Nephron progenitor cell (in vitro differentiated cells): ENCODE measurements around the gene CPEB2.
"Not testable (repeated sequence)": the region's sequence is repeated elsewhere in the genome, so short reads cannot be mapped to it uniquely, and the experiment has no call there.

Experiments
- DNase-seq: peaks from one replicate; pipeline ENCODE4 v3.0.0; 2021
- H3K27ac Mint-ChIP-seq: 2 replicates; pipeline ENCODE4 v1.8.0; 2021; ENCODE audit warnings: mild to moderate bottlenecking, moderate library complexity, mixed read lengths
- H3K27me3 Mint-ChIP-seq: 2 replicates; pipeline ENCODE4 v1.8.0; 2021; ENCODE audit warnings: mild to moderate bottlenecking, low read depth, mixed read lengths; ENCODE audit not compliant: poor library complexity
- H3K36me3 Mint-ChIP-seq: 2 replicates; pipeline ENCODE4 v1.8.0; 2021; ENCODE audit warnings: low read depth, mixed read lengths
- H3K4me1 Mint-ChIP-seq: 2 replicates; pipeline ENCODE4 v1.8.0; 2021; ENCODE audit warnings: mixed read lengths
- H3K4me3 Mint-ChIP-seq: 2 replicates; pipeline ENCODE4 v1.8.0; 2021; ENCODE audit warnings: mild to moderate bottlenecking, moderate library complexity, mixed read lengths
- H3K9me3 Mint-ChIP-seq: 2 replicates; pipeline ENCODE4 v1.8.0; 2021; ENCODE audit warnings: mild to moderate bottlenecking, moderate library complexity, mixed read lengths
- CTCF ChIP-seq: fragments of 200-600 bp; sonication (generic); IDR thresholded peaks from 2 replicates; pipeline ENCODE4 v1.5.0; 2021; ENCODE audit warnings: antibody characterized with exemption

CPEB2 gene

GRCh38 chr4:15078682-15079642 is 76.7 kb downstream of the CPEB2 start:
- H3K4me1 Mint-ChIP-seq = no peaks in the 10 kb centered on the region
- H3K27me3 Mint-ChIP-seq = peaks cover 4% of the 10 kb centered on the region
- TF ChIP-seq CTCF = no peak
- peaks cover 5% of the 10 kb centered on the region for H3K36me3 Mint-ChIP-seq
- DNase-seq = no peak
- H3K27ac Mint-ChIP-seq = no peak overlapping the region
- peaks cover 14% of the 10 kb centered on the region for H3K9me3 Mint-ChIP-seq
- H3K4me3 Mint-ChIP-seq = no peak overlapping the region

GRCh38 chr4:15084780-15085179 is 82.5 kb downstream of the CPEB2 start:
- DNase-seq = no peak
- H3K36me3 Mint-ChIP-seq = no peaks in the 10 kb centered on the region

GRCh38 chr4:15085762-15086161 is 83.5 kb downstream of the CPEB2 start:
- DNase-seq, H3K4me3 Mint-ChIP-seq, H3K4me1 Mint-ChIP-seq, H3K36me3 Mint-ChIP-seq, H3K27ac Mint-ChIP-seq, H3K27me3 Mint-ChIP-seq: not testable (repeated sequence)
- peaks cover 28% of the 10 kb centered on the region for H3K9me3 Mint-ChIP-seq

More at GRCh38 chr4:15084780-15085179, 82.5 kb downstream of the CPEB2 start:
- no peak overlapping the region for H3K27ac Mint-ChIP-seq
- no peak overlapping the region for H3K4me3 Mint-ChIP-seq
- no peaks in the 10 kb centered on the region for H3K27me3 Mint-ChIP-seq
- H3K9me3 Mint-ChIP-seq = peaks cover 28% of the 10 kb centered on the region
- H3K4me1 Mint-ChIP-seq = no peaks in the 10 kb centered on the region
- no peak for TF ChIP-seq CTCF

GRCh38 chr4:15086259-15086658 is 84.0 kb downstream of the CPEB2 start:
- not testable (repeated sequence) for H3K27ac Mint-ChIP-seq, DNase-seq, H3K36me3 Mint-ChIP-seq, H3K4me3 Mint-ChIP-seq, H3K27me3 Mint-ChIP-seq, H3K4me1 Mint-ChIP-seq
- H3K9me3 Mint-ChIP-seq = peaks cover 28% of the 10 kb centered on the region

- DNase-seq = no peak
- Mint-ChIP-seq H3K4me3 (no peak overlapping the region), H3K36me3 (no peaks in the 10 kb centered on the region), H3K9me3 (peaks cover 28% of the 10 kb centered on the region), H3K27me3 (no peaks in the 10 kb centered on the region), H3K4me1 (no peaks in the 10 kb centered on the region), H3K27ac (no peak overlapping the region)
- TF ChIP-seq CTCF = no peak
Observed at GRCh38 chr4:15088394-15089035, 86.2 kb downstream of the CPEB2 start.

GRCh38 chr4:15089979-15090378 is 87.7 kb downstream of the CPEB2 start:
- Mint-ChIP-seq H3K36me3 (no peaks in the 10 kb centered on the region), H3K4me3 (no peak overlapping the region), H3K27ac (no peak overlapping the region), H3K9me3 (peaks cover 25% of the 10 kb centered on the region), H3K4me1 (no peaks in the 10 kb centered on the region), H3K27me3 (no peaks in the 10 kb centered on the region)
- no peak for DNase-seq
- no peak for TF ChIP-seq CTCF
